Stimulated activated CD4-positive, alpha-beta T cell treated with anti-CD3 and anti-CD28 coated beads, TNF-alpha, amount 100 ng/mL, for 4 hours (primary cell): ENCODE results near the gene NECAB3.

Experiments
- DNase-seq, 3 experiments: peaks; one replicate each; pipeline ENCODE4 v3.0.0-alpha.2; 2020; ENCODE audit warnings: low read depth in 3 of 3

The NECAB3 gene

GRCh38 chr20:33621717-33622400, 52.4 kb downstream of the NECAB3 start:
- DNase-seq: no peak

- DNase-seq: no peak
Observed at GRCh38 chr20:33612001-33612400, 62.2 kb downstream of the NECAB3 start.

GRCh38 chr20:33611106-33611505, 63.1 kb downstream of the NECAB3 start:
- no peak for DNase-seq

GRCh38 chr20:33609504-33609903, 64.7 kb downstream of the NECAB3 start:
- no peak for DNase-seq
